K562 (cell line): Measurements from ENCODE around the gene GAPDH. TPM values are rescaled to one million over a fixed set of nuclear protein-coding genes. Genes with fewer than 3 reads are reported as not detected.

Experiments used
- BCLAF1 ChIP-seq, 2 experiments: fragments of 450-650 bp in 1 of 2; IDR thresholded peaks; 2 replicates each; pipeline ENCODE4 v1.6.1; 2011 to 2017; ENCODE audit warnings: low read depth in 2 of 2, antibody characterized with exemption in 1 of 2, borderline replicate concordance in 1 of 2, low read length in 1 of 2, mild to moderate bottlenecking in 1 of 2, mixed read lengths in 1 of 2; ENCODE audit not compliant: control insufficient read depth in 1 of 2
- HINFP ChIP-seq: fragments of 450-650 bp; conservative IDR thresholded peaks from 2 replicates; pipeline ENCODE4 v1.6.1; 2016; ENCODE audit warnings: missing genetic modification characterization, low read depth, mild to moderate bottlenecking, control low read depth, missing compliant biosample characterization
- JUN ChIP-seq, 2 experiments: sonication (generic) in 1 of 2; formaldehyde crosslinking in 1 of 2; IDR thresholded peaks; 2 replicates each; pipeline versions ENCODE4 v1.6.1 to v1.8.0; 2012 to 2022; ENCODE audit warnings: borderline replicate concordance in 2 of 2, mild to moderate bottlenecking in 2 of 2, improper control_type of control experiment in 1 of 2, low read depth in 1 of 2, low read length in 1 of 2, missing genetic modification reagents in 1 of 2
- MIER1 ChIP-seq: fragments of 450-650 bp; IDR thresholded peaks from 2 replicates; pipeline ENCODE4 v1.6.1; 2016; ENCODE audit warnings: antibody characterized with exemption, mild to moderate bottlenecking, low read depth
- PHB ChIP-seq: fragments of 250-450 bp; sonication (Bioruptor Pico); IDR thresholded peaks from 2 replicates; pipeline ENCODE4 v1.5.0; 2021
- POLR2AphosphoS2 ChIP-seq: IDR thresholded peaks from 2 replicates; pipeline ENCODE4 v1.6.1; 2012; ENCODE audit warnings: low read length, improper control_type of control experiment
- PRDM10 ChIP-seq: fragments of 450-650 bp; IDR thresholded peaks from 2 replicates; pipeline ENCODE4 v1.6.1; 2018; ENCODE audit not compliant: partially characterized antibody
- RBBP5 ChIP-seq: fragments of 200-600 bp; sonication (generic); IDR thresholded peaks from 2 replicates; pipeline ENCODE4 v1.6.1; 2012; ENCODE audit warnings: borderline replicate concordance, mild to moderate bottlenecking, low read length, control low read depth, inconsistent platforms; ENCODE audit not compliant: insufficient read depth, poor library complexity, severe bottlenecking
- RBM34 ChIP-seq: fragments of 200-400 bp; formaldehyde crosslinking; IDR thresholded peaks from 2 replicates; pipeline ENCODE4 v1.6.1; 2018; ENCODE audit warnings: low read length, borderline replicate concordance; ENCODE audit not compliant: insufficient read depth
- SMAD4 ChIP-seq: fragments of 250-450 bp; sonication (Bioruptor Pico); conservative IDR thresholded peaks from 2 replicates; pipeline ENCODE4 v1.8.0; 2021; ENCODE audit warnings: inconsistent platforms, mild to moderate bottlenecking, moderate library complexity
- SP1 ChIP-seq: sonication (generic); formaldehyde crosslinking; IDR thresholded peaks from 2 replicates; pipeline ENCODE4 v1.8.1; 2022; ENCODE audit warnings: mild to moderate bottlenecking, missing genetic modification reagents
- YY1 ChIP-seq, 3 experiments: IDR thresholded peaks; 2 replicates each; pipeline ENCODE4 v1.6.1; 2011; ENCODE audit warnings: low read length in 2 of 3, mild to moderate bottlenecking in 2 of 3, moderate library complexity in 2 of 3, borderline replicate concordance in 1 of 3, control low read depth in 1 of 3, low read depth in 1 of 3; ENCODE audit not compliant: insufficient read depth in 3 of 3, insufficient replicate concordance in 2 of 3, control insufficient read depth in 1 of 3, insufficient read length in 1 of 3; ENCODE audit errors: extremely low read depth in 1 of 3
- ZNF384 ChIP-seq: IDR thresholded peaks from 2 replicates; pipeline ENCODE4 v1.6.1; 2012; ENCODE audit warnings: low read depth, low read length, improper control_type of control experiment
- polyA plus RNA-seq, 8 experiments: library from polyadenylated mRNA; depleted of rRNA in 4 of 8; stranded (reverse) in 5 of 8; unstranded in 3 of 8; fragments of >200 nt; fragmentation: Nextera tagmentation in 2 of 8; fragmentation: Illumina TruSeq in 1 of 8; extraction: Ambion mirVana in 2 of 8; extraction: Trizol in 1 of 8; gene quantifications; 2 replicates each; pipeline versions ENCODE4 v1.2.1 to v1.2.3, GENCODE V29; 2011 to 2014; ENCODE audit warnings: inconsistent platforms in 1 of 8, missing spikeins in 1 of 8
- total RNA-seq, 7 experiments: library from RNA; depleted of rRNA in 6 of 7; stranded (reverse); fragments of >200 nt in 6 of 7; fragmentation: Illumina TruSeq in 2 of 7; extraction: Trizol in 2 of 7; gene quantifications; 2 replicates each; pipeline versions ENCODE4 v1.2.1 to v1.2.3, GENCODE V29; 2011 to 2021; ENCODE audit warnings: low replicate concordance in 1 of 7
- TF ChIP-seq, protein P1 (sequence below): fragments of 450-650 bp; formaldehyde crosslinking; IDR thresholded peaks from 2 replicates; pipeline ENCODE4 v1.4.0; 2020; ENCODE audit warnings: mild to moderate bottlenecking, moderate library complexity

GAPDH gene
- total and polyA plus RNA-seq, 9 of the 15 experiments (the other 6 are each of a cell fraction or from before 2014, with no cell fraction given) = 2,206 to 6,793 (median 4,217) TPM

DNA sequence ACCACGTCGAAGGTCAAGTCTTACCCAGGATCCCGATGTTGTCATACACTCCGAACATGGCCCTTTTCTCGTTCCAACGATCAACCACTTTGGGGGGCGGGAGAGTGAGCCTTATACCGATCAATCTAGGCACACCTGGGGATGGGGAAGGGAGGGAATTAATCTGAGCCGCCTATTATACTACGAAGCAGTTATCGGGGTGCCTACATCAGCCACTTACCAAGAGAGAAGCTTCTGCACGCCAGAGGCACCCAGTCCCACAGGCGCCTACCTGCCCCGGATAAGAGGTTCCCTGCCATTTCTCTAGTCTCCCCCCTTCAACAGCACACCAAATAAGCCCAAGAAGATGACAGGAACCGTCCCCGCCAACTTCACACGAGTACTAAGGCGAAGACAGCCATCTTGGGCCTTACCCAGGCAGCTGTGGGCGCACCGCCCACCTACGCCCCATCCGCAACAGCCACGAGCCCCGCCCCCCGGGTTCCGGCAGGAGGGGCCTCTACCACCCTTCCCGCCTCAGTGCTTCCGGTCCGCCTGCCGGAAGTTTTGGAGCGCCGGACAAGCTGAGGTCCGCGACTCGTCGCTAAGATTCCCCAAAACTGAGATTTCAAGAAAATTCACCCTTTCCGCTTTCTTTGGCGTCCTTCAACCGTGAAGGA is 41.4 kb upstream of the GAPDH start, which contains the start of gene MRPL51 (continued):
- TF ChIP-seq YY1 (IDR thresholded peaks at IDR 0.05; ENCODE audit: borderline replicate concordance in 1 of 3, control insufficient read depth in 1 of 3, extremely low read depth in 1 of 3, insufficient read depth in 3 of 3, insufficient read length in 1 of 3, insufficient replicate concordance in 2 of 3, low read depth in 1 of 3, low read length in 2 of 3) = peak; percentile 65 to 98 (median 91)
- 0 out of 2 replicates have a peak, but pooled peaks have one; percentile 18 for TF ChIP-seq JUN (IDR thresholded peaks at IDR 0.05; ENCODE audit: borderline replicate concordance, low read depth, low read length)
- TF ChIP-seq JUN (CRISPR knock-in tag; IDR thresholded peaks at IDR 0.05; ENCODE audit: borderline replicate concordance) = no peak
- TF ChIP-seq ZNF384 = no peak
- TF ChIP-seq BCLAF1 (IDR thresholded peaks at IDR 0.05; ENCODE audit: borderline replicate concordance in 1 of 2, control insufficient read depth in 1 of 2, low read depth in 2 of 2, low read length in 1 of 2) = 0 out of 4 replicates have a peak, but pooled peaks of 1 of the 2 experiments have one; percentile 81
- peak; percentile 33 for TF ChIP-seq PRDM10
- no peak for TF ChIP-seq RBM34
- TF ChIP-seq POLR2AphosphoS2 = 0 out of 2 replicates have a peak, but pooled peaks have one; percentile 57
- TF ChIP-seq PHB (CRISPR knock-in tag) = no peak
- TF ChIP-seq RBBP5 = peak; percentile 1
- TF ChIP-seq, protein P1, sequence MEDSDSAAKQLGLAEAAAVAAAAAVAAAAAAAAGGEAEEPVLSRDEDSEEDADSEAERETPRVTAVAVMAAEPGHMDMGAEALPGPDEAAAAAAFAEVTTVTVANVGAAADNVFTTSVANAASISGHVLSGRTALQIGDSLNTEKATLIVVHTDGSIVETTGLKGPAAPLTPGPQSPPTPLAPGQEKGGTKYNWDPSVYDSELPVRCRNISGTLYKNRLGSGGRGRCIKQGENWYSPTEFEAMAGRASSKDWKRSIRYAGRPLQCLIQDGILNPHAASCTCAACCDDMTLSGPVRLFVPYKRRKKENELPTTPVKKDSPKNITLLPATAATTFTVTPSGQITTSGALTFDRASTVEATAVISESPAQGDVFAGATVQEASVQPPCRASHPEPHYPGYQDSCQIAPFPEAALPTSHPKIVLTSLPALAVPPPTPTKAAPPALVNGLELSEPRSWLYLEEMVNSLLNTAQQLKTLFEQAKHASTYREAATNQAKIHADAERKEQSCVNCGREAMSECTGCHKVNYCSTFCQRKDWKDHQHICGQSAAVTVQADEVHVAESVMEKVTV (CRISPR knock-in tag) = no peak
- 0 out of 2 replicates have a peak, but pooled peaks have one; percentile 36 for TF ChIP-seq HINFP (tag)
- TF ChIP-seq SMAD4 (CRISPR knock-in tag) = no peak
- TF ChIP-seq MIER1 = no peak
- peak; percentile 74 for TF ChIP-seq SP1 (CRISPR knock-in tag)
